Measurements from ENCODE around the gene USP24.

USP24 gene

DNA sequence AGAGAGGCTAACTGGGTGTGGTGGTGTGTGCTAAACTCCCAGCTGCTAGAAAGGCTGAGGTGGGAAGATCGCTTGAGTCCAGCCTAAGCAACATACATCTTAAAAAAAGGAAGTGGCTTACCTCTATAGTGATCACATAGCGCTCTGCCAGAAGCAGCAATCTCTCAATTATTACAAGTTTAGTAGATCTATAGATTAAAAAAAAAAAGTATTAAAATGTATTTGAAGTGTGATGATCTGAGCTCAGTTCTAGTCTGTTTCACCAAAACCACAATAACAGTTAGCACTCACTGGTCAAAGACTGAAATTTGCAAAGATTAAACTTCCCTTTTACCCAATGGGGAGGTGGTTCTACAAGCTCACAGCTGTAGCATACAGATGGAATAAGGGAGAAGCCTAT is 76.3 kb downstream of the USP24 start:
- no CpG with 5 or more reads among the region's 2 CpGs for WGBS (ENCODE audit: insufficient coverage)
- no peak overlapping the region for H3K4me3 ChIP-seq (ENCODE audit: control insufficient read depth in 1 of 7, extremely low read depth in 1 of 7, insufficient read depth in 4 of 7, low read depth in 2 of 7, low read length in 6 of 7)
- H3K4me1 ChIP-seq (ENCODE audit: control extremely low read depth in 1 of 4, control insufficient read depth in 4 of 4, insufficient read depth in 4 of 4, low read length in 3 of 4): peaks cover 0 to 13% (median 6%) of the 10 kb centered on the region in 4 experiments
- peaks cover 28 to 74% (median 55%) of the 10 kb centered on the region in 4 experiments for H3K36me3 ChIP-seq (ENCODE audit: control insufficient read depth in 4 of 4, insufficient read depth in 4 of 4, low read length in 3 of 4)
- no peaks in the 10 kb centered on the region for H3K27me3 ChIP-seq (replicated peaks in 2 of 5; ENCODE audit: control insufficient read depth in 4 of 5, insufficient read depth in 5 of 5, low read length in 4 of 5)
- peak overlapping the region in 1 of 2 experiments; percentile 19 for H3K27ac ChIP-seq (ENCODE audit: insufficient read depth in 1 of 2, low read depth in 1 of 2, low read length in 2 of 2, poor library complexity in 1 of 2, severe bottlenecking in 2 of 2)
- H3K9me3 ChIP-seq (ENCODE audit: control extremely low read depth in 1 of 5, control insufficient read depth in 4 of 5, insufficient read depth in 2 of 5, low read depth in 1 of 5, low read length in 4 of 5): no peaks in the 10 kb centered on the region
- peak in 2 of 3 donors; percentile 40 to 49 for DNase-seq
- CTCF ChIA-PET: interaction anchor here (0.6 to 8.9 kb wide), 10 partner anchors 9 to 1438 kb away, joined by 3 to 68 read pairs (median 3); no protein-coding TSS in a partner anchor
- POLR2A ChIA-PET: interaction anchor here (0.6 kb wide), 2 partner anchors 24 to 1435 kb away, joined by 3 to 5 read pairs; no protein-coding TSS in a partner anchor

DNA sequence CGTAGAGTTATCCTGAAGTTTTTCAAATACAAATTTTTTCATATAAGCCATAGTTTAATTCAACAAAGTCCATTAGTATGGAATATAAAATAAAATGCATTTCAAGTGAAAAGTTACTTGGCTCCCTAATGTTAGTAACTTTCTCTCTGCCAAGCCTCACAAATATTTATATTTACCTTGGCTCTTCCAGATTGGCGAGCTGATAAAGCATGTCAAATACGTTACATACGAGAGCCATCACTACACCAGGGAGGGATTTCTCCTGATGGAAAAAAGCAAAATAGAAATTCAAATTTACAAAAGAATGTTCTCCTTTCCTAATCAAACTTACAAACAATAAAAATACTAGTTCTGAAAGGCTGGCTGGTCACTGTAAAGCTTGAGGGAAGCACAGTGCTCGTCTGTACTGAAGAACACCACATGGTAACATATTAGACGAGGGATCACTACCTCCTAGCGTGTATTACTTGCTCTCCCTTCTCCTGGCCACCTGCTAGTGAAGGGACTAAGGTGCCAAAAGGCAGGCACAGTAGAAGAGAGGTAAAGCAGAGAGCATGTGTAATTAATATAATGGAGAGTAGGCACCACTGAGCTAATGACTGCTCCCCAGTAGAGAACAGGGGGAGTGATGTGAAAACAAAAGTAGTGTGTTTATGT is 80.9 kb downstream of the USP24 start:
- no peak for DNase-seq
- POLR2A ChIA-PET: no interaction called here
- CTCF ChIA-PET: interaction anchor here (1.0 to 1.5 kb wide), 2 partner anchors 9 to 18 kb away, joined by 3 read pairs; no protein-coding TSS in a partner anchor

GRCh38 chr1:55131801-55132200 is 83.4 kb downstream of the USP24 start:
- 91% methylated on average over 1 of the region's 2 CpGs for WGBS (ENCODE audit: insufficient coverage)
- Histone ChIP-seq H3K9me3 (ENCODE audit: control extremely low read depth in 1 of 5, control insufficient read depth in 4 of 5, insufficient read depth in 2 of 5, low read depth in 1 of 5, low read length in 4 of 5) (peaks cover 0 to 3% (median 0%) of the 10 kb centered on the region in 5 experiments), H3K4me3 (ENCODE audit: control insufficient read depth in 1 of 7, extremely low read depth in 1 of 7, insufficient read depth in 4 of 7, low read depth in 2 of 7, low read length in 6 of 7) (no peak overlapping the region), H3K36me3 (ENCODE audit: control insufficient read depth in 4 of 4, insufficient read depth in 4 of 4, low read length in 3 of 4) (peaks cover 39 to 78% (median 65%) of the 10 kb centered on the region in 4 experiments), H3K27ac (ENCODE audit: insufficient read depth in 1 of 2, low read depth in 1 of 2, low read length in 2 of 2, poor library complexity in 1 of 2, severe bottlenecking in 2 of 2) (no peak overlapping the region), H3K4me1 (ENCODE audit: control extremely low read depth in 1 of 4, control insufficient read depth in 4 of 4, insufficient read depth in 4 of 4, low read length in 3 of 4) (peaks cover 0 to 26% (median 12%) of the 10 kb centered on the region in 4 experiments), H3K27me3 (replicated peaks in 2 of 5; ENCODE audit: control insufficient read depth in 4 of 5, insufficient read depth in 5 of 5, low read length in 4 of 5) (no peaks in the 10 kb centered on the region)
- DNase-seq: no peak
- ChIA-PET POLR2A (no interaction called here), CTCF (no interaction called here)

More for the DNA sequence above, 80.9 kb downstream of the USP24 start:
- Histone ChIP-seq H3K9me3 (ENCODE audit: control extremely low read depth in 1 of 5, control insufficient read depth in 4 of 5, insufficient read depth in 2 of 5, low read depth in 1 of 5, low read length in 4 of 5) (no peaks in the 10 kb centered on the region), H3K4me1 (ENCODE audit: control extremely low read depth in 1 of 4, control insufficient read depth in 4 of 4, insufficient read depth in 4 of 4, low read length in 3 of 4) (peaks cover 0 to 13% (median 6%) of the 10 kb centered on the region in 4 experiments), H3K36me3 (ENCODE audit: control insufficient read depth in 4 of 4, insufficient read depth in 4 of 4, low read length in 3 of 4) (peaks cover 43 to 81% (median 65%) of the 10 kb centered on the region in 4 experiments), H3K27me3 (replicated peaks in 2 of 5; ENCODE audit: control insufficient read depth in 4 of 5, insufficient read depth in 5 of 5, low read length in 4 of 5) (no peaks in the 10 kb centered on the region), H3K4me3 (ENCODE audit: control insufficient read depth in 1 of 7, extremely low read depth in 1 of 7, insufficient read depth in 4 of 7, low read depth in 2 of 7, low read length in 6 of 7) (no peak overlapping the region), H3K27ac (ENCODE audit: insufficient read depth in 1 of 2, low read depth in 1 of 2, low read length in 2 of 2, poor library complexity in 1 of 2, severe bottlenecking in 2 of 2) (no peak overlapping the region)
- no CpG with 5 or more reads among the region's 7 CpGs for WGBS (ENCODE audit: insufficient coverage)

DNA sequence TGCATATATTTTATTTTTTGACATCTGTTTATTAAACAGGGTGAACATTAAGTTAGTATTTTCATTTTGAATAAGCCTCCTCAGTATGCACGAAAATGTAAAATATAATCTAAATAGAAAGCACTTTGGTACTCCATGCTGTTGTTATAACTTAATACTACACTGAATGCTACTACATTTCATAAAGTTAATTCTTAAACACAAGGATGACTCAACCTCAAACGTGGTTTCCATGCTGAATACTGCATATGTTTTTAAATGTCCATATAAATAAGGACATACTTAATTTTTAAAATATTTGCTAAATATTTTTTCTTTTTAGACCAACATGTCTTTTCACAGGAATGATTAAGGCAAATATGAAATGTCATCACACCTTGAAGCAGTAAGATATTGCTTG is 83.9 kb downstream of the USP24 start:
- no CpG with 5 or more reads among the region's 2 CpGs for WGBS (ENCODE audit: insufficient coverage)
- H3K27me3 ChIP-seq (replicated peaks in 2 of 5; ENCODE audit: control insufficient read depth in 4 of 5, insufficient read depth in 5 of 5, low read length in 4 of 5): no peaks in the 10 kb centered on the region
- POLR2A ChIA-PET: no interaction called here
- peaks cover 0 to 3% (median 0%) of the 10 kb centered on the region in 5 experiments for H3K9me3 ChIP-seq (ENCODE audit: control extremely low read depth in 1 of 5, control insufficient read depth in 4 of 5, insufficient read depth in 2 of 5, low read depth in 1 of 5, low read length in 4 of 5)
- H3K4me3 ChIP-seq (ENCODE audit: control insufficient read depth in 1 of 7, extremely low read depth in 1 of 7, insufficient read depth in 4 of 7, low read depth in 2 of 7, low read length in 6 of 7): no peak overlapping the region
- CTCF ChIA-PET: interaction anchor here (1.8 kb wide), 1 partner anchor 13 kb away, joined by 7 read pairs; no protein-coding TSS in a partner anchor
- DNase-seq: no peak
- peaks cover 0 to 26% (median 12%) of the 10 kb centered on the region in 4 experiments for H3K4me1 ChIP-seq (ENCODE audit: control extremely low read depth in 1 of 4, control insufficient read depth in 4 of 4, insufficient read depth in 4 of 4, low read length in 3 of 4)
- no peak overlapping the region for H3K27ac ChIP-seq (ENCODE audit: insufficient read depth in 1 of 2, low read depth in 1 of 2, low read length in 2 of 2, poor library complexity in 1 of 2, severe bottlenecking in 2 of 2)
- peaks cover 38 to 78% (median 65%) of the 10 kb centered on the region in 4 experiments for H3K36me3 ChIP-seq (ENCODE audit: control insufficient read depth in 4 of 4, insufficient read depth in 4 of 4, low read length in 3 of 4)

- CTCF ChIA-PET: interaction anchor here (0.7 to 1.0 kb wide), 2 partner anchors 12 to 149 kb away, joined by 3 read pairs; no protein-coding TSS in a partner anchor
- Histone ChIP-seq H3K9me3 (ENCODE audit: control extremely low read depth in 1 of 5, control insufficient read depth in 4 of 5, insufficient read depth in 2 of 5, low read depth in 1 of 5, low read length in 4 of 5) (peaks cover 0 to 3% (median 0%) of the 10 kb centered on the region in 5 experiments), H3K27me3 (replicated peaks in 2 of 5; ENCODE audit: control insufficient read depth in 4 of 5, insufficient read depth in 5 of 5, low read length in 4 of 5) (no peaks in the 10 kb centered on the region), H3K4me1 (ENCODE audit: control extremely low read depth in 1 of 4, control insufficient read depth in 4 of 4, insufficient read depth in 4 of 4, low read length in 3 of 4) (peaks cover 0 to 26% (median 12%) of the 10 kb centered on the region in 4 experiments), H3K36me3 (ENCODE audit: control insufficient read depth in 4 of 4, insufficient read depth in 4 of 4, low read length in 3 of 4) (peaks cover 41 to 82% (median 65%) of the 10 kb centered on the region in 4 experiments), H3K4me3 (ENCODE audit: control insufficient read depth in 1 of 7, extremely low read depth in 1 of 7, insufficient read depth in 4 of 7, low read depth in 2 of 7, low read length in 6 of 7) (peak overlapping the region in 1 of 7 experiments; percentile 4), H3K27ac (ENCODE audit: insufficient read depth in 1 of 2, low read depth in 1 of 2, low read length in 2 of 2, poor library complexity in 1 of 2, severe bottlenecking in 2 of 2) (peak overlapping the region; percentile 8 to 67)
- peak; percentile 72 to 88 (median 85) for DNase-seq
- POLR2A ChIA-PET: no interaction called here
- 0% methylated on average over 2 of the region's 4 CpGs for WGBS (ENCODE audit: insufficient coverage)
These were observed 85.9 kb downstream of the USP24 start for GRCh38 chr1:55129194-55129728.

- Histone ChIP-seq H3K27ac (ENCODE audit: insufficient read depth in 1 of 2, low read depth in 1 of 2, low read length in 2 of 2, poor library complexity in 1 of 2, severe bottlenecking in 2 of 2) (peak overlapping the region in 1 of 2 experiments; percentile 67), H3K9me3 (ENCODE audit: control extremely low read depth in 1 of 5, control insufficient read depth in 4 of 5, insufficient read depth in 2 of 5, low read depth in 1 of 5, low read length in 4 of 5) (peaks cover 0 to 3% (median 0%) of the 10 kb centered on the region in 5 experiments), H3K4me3 (ENCODE audit: control insufficient read depth in 1 of 7, extremely low read depth in 1 of 7, insufficient read depth in 4 of 7, low read depth in 2 of 7, low read length in 6 of 7) (no peak overlapping the region), H3K27me3 (replicated peaks in 2 of 5; ENCODE audit: control insufficient read depth in 4 of 5, insufficient read depth in 5 of 5, low read length in 4 of 5) (no peaks in the 10 kb centered on the region), H3K4me1 (ENCODE audit: control extremely low read depth in 1 of 4, control insufficient read depth in 4 of 4, insufficient read depth in 4 of 4, low read length in 3 of 4) (peaks cover 0 to 26% (median 12%) of the 10 kb centered on the region in 4 experiments), H3K36me3 (ENCODE audit: control insufficient read depth in 4 of 4, insufficient read depth in 4 of 4, low read length in 3 of 4) (peaks cover 39 to 82% (median 63%) of the 10 kb centered on the region in 4 experiments)
- WGBS (ENCODE audit: insufficient coverage): 100% methylated on average over 3 of the region's 7 CpGs
- ChIA-PET CTCF (interaction anchor here (1.0 kb wide), 1 partner anchor 13 kb away, joined by 3 read pairs; no protein-coding TSS in a partner anchor), POLR2A (interaction anchor here (0.7 kb wide), 1 partner anchor 25 kb away, joined by 8 read pairs; no protein-coding TSS in a partner anchor)
- DNase-seq: no peak
These were observed 86.7 kb downstream of the USP24 start for GRCh38 chr1:55128418-55128995.

All from common myeloid progenitor, CD34-positive (primary cell).